Activated T-helper 2 cell treated with anti-CD3 and anti-CD28 coated beads, Interferon-gamma antibody, Interleukin-2, Interleukin-4, amounts not matched to agents 10 μg/mL and 5 μg/mL and 100 μg/mL, durations not matched to agents 14 hours and 24 hours and 36 hours (primary cell): ENCODE results near the gene ARID3C. TPM values are rescaled to one million over a fixed set of nuclear protein-coding genes. Genes with fewer than 3 reads are reported as not detected.

Experiments
- DNase-seq: peaks from one replicate; pipeline ENCODE4 v3.0.0; 2021; ENCODE audit warnings: low spot score
- H3K27ac Mint-ChIP-seq: one replicate; pipeline ENCODE4 v1.8.0; 2021; ENCODE audit warnings: mixed read lengths
- H3K27me3 Mint-ChIP-seq: one replicate; pipeline ENCODE4 v1.8.0; 2021; ENCODE audit warnings: low read depth, mixed read lengths
- H3K36me3 Mint-ChIP-seq: one replicate; pipeline ENCODE4 v1.8.0; 2021; ENCODE audit warnings: low read depth, mixed read lengths
- H3K4me1 Mint-ChIP-seq: one replicate; pipeline ENCODE4 v1.8.0; 2021; ENCODE audit warnings: low read depth, mixed read lengths
- H3K4me3 Mint-ChIP-seq: one replicate; pipeline ENCODE4 v1.8.0; 2021; ENCODE audit warnings: low read depth, mild to moderate bottlenecking, moderate library complexity, mixed read lengths
- H3K9me3 Mint-ChIP-seq: one replicate; pipeline ENCODE4 v1.8.0; 2021; ENCODE audit warnings: mixed read lengths
- intact Hi-C: fragments of 100-400 bp; cut with micrococcal nuclease; formaldehyde crosslinking; loops from one replicate; pipeline ENCODE4 v1.15.1; 2023
- total RNA-seq: library from RNA; stranded (reverse); gene quantifications from 2 replicates; pipeline ENCODE4 v1.2.3, GENCODE V29; 2022

The ARID3C gene
- total RNA-seq, 1 donor from 2014 or later, result 0.21 TPM

- DNase-seq, result no peak
- Mint-ChIP-seq H3K9me3 (no peaks in the 10 kb centered on the region), H3K27me3 (peaks cover 71% of the 10 kb centered on the region), H3K4me3 (no peak overlapping the region), H3K4me1 (no peaks in the 10 kb centered on the region), H3K36me3 (no peaks in the 10 kb centered on the region), H3K27ac (no peak overlapping the region)
- intact Hi-C loops, result no loop called here
Observed at GRCh38 chr9:34581318-34581717, 47.5 kb downstream of the ARID3C start.

GRCh38 chr9:34580358-34580757 is 48.5 kb downstream of the ARID3C start:
- Mint-ChIP-seq H3K36me3 (no peaks in the 10 kb centered on the region), H3K4me1 (no peaks in the 10 kb centered on the region), H3K27ac (no peak overlapping the region), H3K4me3 (no peak overlapping the region), H3K27me3 (peaks cover 68% of the 10 kb centered on the region), H3K9me3 (no peaks in the 10 kb centered on the region)
- no peak for DNase-seq
- intact Hi-C loops, result no loop called here

GRCh38 chr9:34579808-34580163 is 49.1 kb downstream of the ARID3C start:
- H3K36me3 Mint-ChIP-seq, result no peaks in the 10 kb centered on the region
- intact Hi-C loops, result no loop called here
- H3K4me3 Mint-ChIP-seq, result no peak overlapping the region
- no peaks in the 10 kb centered on the region for H3K9me3 Mint-ChIP-seq
- no peak overlapping the region for H3K27ac Mint-ChIP-seq
- H3K27me3 Mint-ChIP-seq, result peaks cover 64% of the 10 kb centered on the region
- no peaks in the 10 kb centered on the region for H3K4me1 Mint-ChIP-seq
- no peak for DNase-seq

- no peak overlapping the region for H3K4me3 Mint-ChIP-seq
- DNase-seq, result no peak
- peaks cover 61% of the 10 kb centered on the region for H3K27me3 Mint-ChIP-seq
- no peaks in the 10 kb centered on the region for H3K36me3 Mint-ChIP-seq
- intact Hi-C loops, result no loop called here
- H3K27ac Mint-ChIP-seq, result no peak overlapping the region
- H3K9me3 Mint-ChIP-seq, result no peaks in the 10 kb centered on the region
- H3K4me1 Mint-ChIP-seq, result no peaks in the 10 kb centered on the region
Observed at GRCh38 chr9:34579104-34579807, 49.6 kb downstream of the ARID3C start.

GRCh38 chr9:34578241-34579103 is 50.4 kb downstream of the ARID3C start:
- no peak for DNase-seq
- Mint-ChIP-seq H3K4me3 (no peak overlapping the region), H3K36me3 (no peaks in the 10 kb centered on the region), H3K27me3 (peaks cover 58% of the 10 kb centered on the region), H3K9me3 (no peaks in the 10 kb centered on the region), H3K4me1 (no peaks in the 10 kb centered on the region), H3K27ac (no peak overlapping the region)
- intact Hi-C loops, result no loop called here

- intact Hi-C loops, result no loop called here
- no peaks in the 10 kb centered on the region for H3K36me3 Mint-ChIP-seq
- H3K4me1 Mint-ChIP-seq, result no peaks in the 10 kb centered on the region
- H3K4me3 Mint-ChIP-seq, result no peak overlapping the region
- no peaks in the 10 kb centered on the region for H3K9me3 Mint-ChIP-seq
- DNase-seq, result no peak
- peaks cover 53% of the 10 kb centered on the region for H3K27me3 Mint-ChIP-seq
- H3K27ac Mint-ChIP-seq, result no peak overlapping the region
Observed at GRCh38 chr9:34577400-34578240, 51.2 kb downstream of the ARID3C start.

- DNase-seq, result no peak
- Mint-ChIP-seq H3K4me1 (no peaks in the 10 kb centered on the region), H3K27me3 (peaks cover 48% of the 10 kb centered on the region), H3K27ac (no peak overlapping the region), H3K4me3 (no peak overlapping the region), H3K9me3 (no peaks in the 10 kb centered on the region), H3K36me3 (no peaks in the 10 kb centered on the region)
- intact Hi-C loops, result no loop called here
Observed at GRCh38 chr9:34576597-34577399, 52.1 kb downstream of the ARID3C start.

GRCh38 chr9:34575862-34576596 is 52.8 kb downstream of the ARID3C start:
- peaks cover 43% of the 10 kb centered on the region for H3K27me3 Mint-ChIP-seq
- DNase-seq, result no peak
- H3K4me1 Mint-ChIP-seq, result no peaks in the 10 kb centered on the region
- H3K36me3 Mint-ChIP-seq, result no peaks in the 10 kb centered on the region
- intact Hi-C loops, result no loop called here
- H3K4me3 Mint-ChIP-seq, result no peak overlapping the region
- no peaks in the 10 kb centered on the region for H3K9me3 Mint-ChIP-seq
- no peak overlapping the region for H3K27ac Mint-ChIP-seq

- H3K27ac Mint-ChIP-seq, result no peak overlapping the region
- H3K36me3 Mint-ChIP-seq, result no peaks in the 10 kb centered on the region
- intact Hi-C loops, result no loop called here
- no peak overlapping the region for H3K4me3 Mint-ChIP-seq
- H3K4me1 Mint-ChIP-seq, result no peaks in the 10 kb centered on the region
- H3K27me3 Mint-ChIP-seq, result peaks cover 35% of the 10 kb centered on the region
- no peak for DNase-seq
- no peaks in the 10 kb centered on the region for H3K9me3 Mint-ChIP-seq
Observed at GRCh38 chr9:34575241-34575640, 53.6 kb downstream of the ARID3C start.

- peaks cover 29% of the 10 kb centered on the region for H3K27me3 Mint-ChIP-seq
- no peaks in the 10 kb centered on the region for H3K4me1 Mint-ChIP-seq
- no peak overlapping the region for H3K27ac Mint-ChIP-seq
- H3K9me3 Mint-ChIP-seq, result no peaks in the 10 kb centered on the region
- no peaks in the 10 kb centered on the region for H3K36me3 Mint-ChIP-seq
- H3K4me3 Mint-ChIP-seq, result no peak overlapping the region
- DNase-seq, result no peak
- intact Hi-C loops, result no loop called here
Observed at GRCh38 chr9:34574571-34574970, 54.3 kb downstream of the ARID3C start.

GRCh38 chr9:34573599-34574325 is 55.1 kb downstream of the ARID3C start:
- Mint-ChIP-seq H3K27me3 (peaks cover 23% of the 10 kb centered on the region), H3K27ac (no peak overlapping the region), H3K4me1 (no peaks in the 10 kb centered on the region), H3K36me3 (no peaks in the 10 kb centered on the region), H3K4me3 (no peak overlapping the region), H3K9me3 (no peaks in the 10 kb centered on the region)
- no peak for DNase-seq
- intact Hi-C loops, result no loop called here
